H1 (cell line): ENCODE measurements around the gene ZNF560.

Experiments used
- EZH2 ChIP-seq: fragments of 200-600 bp; sonication (generic); IDR thresholded peaks from 2 replicates; pipeline ENCODE4 v1.7.1; 2012; ENCODE audit warnings: low read depth, mild to moderate bottlenecking, moderate library complexity, low read length, inconsistent platforms; ENCODE audit not compliant: severe bottlenecking
- GABPA ChIP-seq: IDR thresholded peaks from 2 replicates; pipeline ENCODE4 v1.6.1; 2011; ENCODE audit warnings: mild to moderate bottlenecking, low read length, moderate library complexity, borderline replicate concordance; ENCODE audit not compliant: insufficient read depth
- ZNF274 ChIP-seq: IDR thresholded peaks from 2 replicates; pipeline ENCODE4 v1.7.0; 2012; ENCODE audit warnings: low read length, borderline replicate concordance; ENCODE audit errors: extremely low read depth
- TF ChIP-seq, protein P1 (sequence below), 3 experiments: IDR thresholded peaks; 1 replicate in 2 of 3; 2 replicates in 1 of 3; pipeline versions ENCODE4 v1.5.1 to v1.6.1; 2011; ENCODE audit warnings: low read length in 3 of 3, mild to moderate bottlenecking in 3 of 3, inconsistent platforms in 2 of 3, low read depth in 1 of 3, moderate library complexity in 1 of 3; ENCODE audit not compliant: insufficient read depth in 1 of 3; ENCODE audit errors: control extremely low read depth in 1 of 3

DNA sequence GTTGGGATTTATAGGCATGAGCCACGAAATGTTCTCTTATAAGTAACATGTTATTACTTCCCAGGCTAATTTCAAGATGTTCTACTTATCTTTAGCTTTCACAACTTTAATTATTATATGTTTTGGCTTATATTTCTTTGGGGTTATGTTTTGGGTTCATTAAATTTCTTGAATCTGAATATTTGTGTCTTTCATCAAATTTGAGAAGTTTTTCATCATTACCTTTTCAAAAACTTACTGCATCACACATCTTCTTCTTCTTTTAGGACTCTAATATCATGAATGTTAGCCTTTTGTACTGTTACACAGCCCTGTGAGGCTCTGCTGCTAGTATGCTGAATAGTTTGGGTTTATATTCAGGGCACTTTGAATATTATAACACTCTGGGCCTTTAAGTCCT is 53.4 kb downstream of the ZNF560 start:
- TF ChIP-seq, protein P1, sequence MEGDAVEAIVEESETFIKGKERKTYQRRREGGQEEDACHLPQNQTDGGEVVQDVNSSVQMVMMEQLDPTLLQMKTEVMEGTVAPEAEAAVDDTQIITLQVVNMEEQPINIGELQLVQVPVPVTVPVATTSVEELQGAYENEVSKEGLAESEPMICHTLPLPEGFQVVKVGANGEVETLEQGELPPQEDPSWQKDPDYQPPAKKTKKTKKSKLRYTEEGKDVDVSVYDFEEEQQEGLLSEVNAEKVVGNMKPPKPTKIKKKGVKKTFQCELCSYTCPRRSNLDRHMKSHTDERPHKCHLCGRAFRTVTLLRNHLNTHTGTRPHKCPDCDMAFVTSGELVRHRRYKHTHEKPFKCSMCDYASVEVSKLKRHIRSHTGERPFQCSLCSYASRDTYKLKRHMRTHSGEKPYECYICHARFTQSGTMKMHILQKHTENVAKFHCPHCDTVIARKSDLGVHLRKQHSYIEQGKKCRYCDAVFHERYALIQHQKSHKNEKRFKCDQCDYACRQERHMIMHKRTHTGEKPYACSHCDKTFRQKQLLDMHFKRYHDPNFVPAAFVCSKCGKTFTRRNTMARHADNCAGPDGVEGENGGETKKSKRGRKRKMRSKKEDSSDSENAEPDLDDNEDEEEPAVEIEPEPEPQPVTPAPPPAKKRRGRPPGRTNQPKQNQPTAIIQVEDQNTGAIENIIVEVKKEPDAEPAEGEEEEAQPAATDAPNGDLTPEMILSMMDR (IDR thresholded peaks at IDR 0.05; ENCODE audit: control extremely low read depth in 1 of 3, insufficient read depth in 1 of 3, low read depth in 1 of 3, low read length in 3 of 3): no peak
- TF ChIP-seq ZNF274 (no peak), GABPA (no peak), EZH2 (no peak)
